ENCODE results near the gene STAT3. TPM values are rescaled to one million over a fixed set of nuclear protein-coding genes. Genes with fewer than 3 reads are reported as not detected.

STAT3 gene
- total and polyA plus RNA-seq, 9 of the 15 experiments (the other 6 are each of a cell fraction or from before 2014, with no cell fraction given) = 90.0 to 179 (median 114) TPM

DNA sequence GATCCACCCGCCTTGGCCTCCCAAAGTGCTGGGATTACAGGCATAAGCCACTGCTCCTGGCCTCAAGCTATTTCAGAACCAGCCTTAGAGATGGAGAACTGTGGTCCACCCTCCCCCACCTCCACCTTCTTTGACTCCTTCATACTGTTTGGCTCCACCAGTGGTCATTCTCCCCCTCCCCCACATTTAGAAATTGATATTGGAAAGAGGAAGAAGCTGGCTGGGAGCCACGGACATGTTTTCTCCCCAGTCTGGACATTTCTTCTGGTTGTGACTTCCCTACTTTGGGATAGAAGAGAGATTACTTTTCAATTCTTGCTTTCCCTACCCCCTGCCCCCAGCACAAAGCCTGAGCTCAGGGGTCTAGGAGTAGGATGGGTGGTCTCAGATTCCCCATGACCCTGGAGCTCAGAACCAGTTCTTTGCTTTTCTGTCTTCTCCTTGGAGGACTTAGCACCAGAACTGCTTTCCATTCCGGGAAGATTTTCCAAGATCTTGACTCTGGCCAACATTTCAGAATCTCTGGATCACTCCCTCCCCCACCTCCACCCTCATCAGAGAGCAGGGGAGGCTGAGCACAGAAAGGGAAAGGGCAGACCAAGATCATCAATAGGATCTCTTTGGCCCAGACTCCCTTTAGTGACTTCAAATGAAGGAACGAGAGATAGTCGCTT, 18.5 kb upstream of the STAT3 start:
- Histone ChIP-seq H3K4me1 (replicated peaks in 1 of 2; ENCODE audit: control insufficient read depth in 2 of 2, insufficient read depth in 2 of 2, low read length in 2 of 2) (peaks cover 45 to 54% of the 10 kb centered on the region in 2 experiments), H3K36me3 (ENCODE audit: control insufficient read depth, insufficient read depth, low read length) (peaks cover 54% of the 10 kb centered on the region; the same call in 2 of the 3 replicates), H3K9ac (ENCODE audit: insufficient read depth in 1 of 2, low read depth in 2 of 2, low read length in 2 of 2) (peak overlapping the region; percentile 46 to 69; a peak in 3 of 4 replicates), H3K4me3 (no peak overlapping the region), H3K27ac (ENCODE audit: extremely low read depth, low read depth, low read length) (peak overlapping the region; percentile 73), H3K79me2 (ENCODE audit: control insufficient read depth, insufficient read depth, low read length) (peaks cover 59% of the 10 kb centered on the region), H3K4me2 (ENCODE audit: insufficient read depth, low read length) (peak overlapping the region; percentile 62), H3K9me3 (replicated peaks; ENCODE audit: control insufficient read depth, insufficient read depth, low read depth, low read length) (no peaks in the 10 kb centered on the region), H4K20me1 (replicated peaks; ENCODE audit: control insufficient read depth, insufficient read depth, low read length) (no peaks in the 10 kb centered on the region), H3K9me1 (ENCODE audit: control insufficient read depth, insufficient read depth, low read length) (no peaks in the 10 kb centered on the region), H2AFZ (ENCODE audit: low read depth, low read length) (no peak overlapping the region; the same call in 1 of the 2 replicates), H3K27me3 (ENCODE audit: control insufficient read depth in 2 of 2, insufficient read depth in 2 of 2, low read length in 2 of 2) (no peaks in the 10 kb centered on the region)
- CTCF ChIA-PET (ENCODE audit: low intra/inter-chr PET ratio) = interaction anchor here (0.7 to 3.4 kb wide), 3 partner anchors 84 to 121 kb away, joined by 3 to 46 read pairs (median 3); no protein-coding TSS in a partner anchor
- ATAC-seq (peak; percentile 18), DNase-seq (ENCODE audit: extremely low read depth in 1 of 4, low spot score in 3 of 4) (peak; percentile 47 to 67 (median 54)), FAIRE-seq (peak; percentile 71)
- intact Hi-C loops (cut with micrococcal nuclease) = loop anchor here (1.0 to 10.0 kb wide), 5 partner anchors 83 to 444 kb away; partner anchors contain the start of genes HCRT and KCNH4
- in situ Hi-C loops (cut with MboI) = loop anchor here (10.0 kb wide), 1 partner anchor 182 kb away; no protein-coding TSS in a partner anchor
- BruUV-seq (replicated peaks) = no TSS peak
- WGBS (ENCODE audit: insufficient coverage, low coverage, missing lambda C conversion rate) = 16% methylated on average over 5 of the region's 5 CpGs
- peak; percentile 9; the same call in 1 of the 2 replicates for TF ChIP-seq SPI1 (IDR thresholded peaks at IDR 0.05; ENCODE audit: borderline replicate concordance, low read depth, low read length)
- TF ChIP-seq RNF2 (IDR thresholded peaks at IDR 0.05) = 0 out of 2 replicates have a peak, but pooled peaks have one; percentile 6
- TF ChIP-seq, protein P1, sequence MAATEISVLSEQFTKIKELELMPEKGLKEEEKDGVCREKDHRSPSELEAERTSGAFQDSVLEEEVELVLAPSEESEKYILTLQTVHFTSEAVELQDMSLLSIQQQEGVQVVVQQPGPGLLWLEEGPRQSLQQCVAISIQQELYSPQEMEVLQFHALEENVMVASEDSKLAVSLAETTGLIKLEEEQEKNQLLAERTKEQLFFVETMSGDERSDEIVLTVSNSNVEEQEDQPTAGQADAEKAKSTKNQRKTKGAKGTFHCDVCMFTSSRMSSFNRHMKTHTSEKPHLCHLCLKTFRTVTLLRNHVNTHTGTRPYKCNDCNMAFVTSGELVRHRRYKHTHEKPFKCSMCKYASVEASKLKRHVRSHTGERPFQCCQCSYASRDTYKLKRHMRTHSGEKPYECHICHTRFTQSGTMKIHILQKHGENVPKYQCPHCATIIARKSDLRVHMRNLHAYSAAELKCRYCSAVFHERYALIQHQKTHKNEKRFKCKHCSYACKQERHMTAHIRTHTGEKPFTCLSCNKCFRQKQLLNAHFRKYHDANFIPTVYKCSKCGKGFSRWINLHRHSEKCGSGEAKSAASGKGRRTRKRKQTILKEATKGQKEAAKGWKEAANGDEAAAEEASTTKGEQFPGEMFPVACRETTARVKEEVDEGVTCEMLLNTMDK (IDR thresholded peaks at IDR 0.05; ENCODE audit: borderline replicate concordance, insufficient read depth, low read depth, low read length, poor library complexity, severe bottlenecking) = no peak
- TF ChIP-seq, protein P2, sequence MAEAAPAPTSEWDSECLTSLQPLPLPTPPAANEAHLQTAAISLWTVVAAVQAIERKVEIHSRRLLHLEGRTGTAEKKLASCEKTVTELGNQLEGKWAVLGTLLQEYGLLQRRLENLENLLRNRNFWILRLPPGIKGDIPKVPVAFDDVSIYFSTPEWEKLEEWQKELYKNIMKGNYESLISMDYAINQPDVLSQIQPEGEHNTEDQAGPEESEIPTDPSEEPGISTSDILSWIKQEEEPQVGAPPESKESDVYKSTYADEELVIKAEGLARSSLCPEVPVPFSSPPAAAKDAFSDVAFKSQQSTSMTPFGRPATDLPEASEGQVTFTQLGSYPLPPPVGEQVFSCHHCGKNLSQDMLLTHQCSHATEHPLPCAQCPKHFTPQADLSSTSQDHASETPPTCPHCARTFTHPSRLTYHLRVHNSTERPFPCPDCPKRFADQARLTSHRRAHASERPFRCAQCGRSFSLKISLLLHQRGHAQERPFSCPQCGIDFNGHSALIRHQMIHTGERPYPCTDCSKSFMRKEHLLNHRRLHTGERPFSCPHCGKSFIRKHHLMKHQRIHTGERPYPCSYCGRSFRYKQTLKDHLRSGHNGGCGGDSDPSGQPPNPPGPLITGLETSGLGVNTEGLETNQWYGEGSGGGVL (CRISPR knock-in tag; IDR thresholded peaks at IDR 0.05) = no peak
- peak; percentile 66 for TF ChIP-seq NFIC (IDR thresholded peaks at IDR 0.05)
- POLR2A ChIA-PET = interaction anchor here (0.6 to 1.5 kb wide), 16 partner anchors 8 to 1532 kb away, joined by 3 to 10 read pairs (median 4); partner anchors contain the start of genes CAVIN1 and STAT3
